ENCODE measurements around the gene ZAP70.

GRCh38 chr2:97693476-97693875 lies 19.9 kb upstream of the ZAP70 start:
- TF ChIP-seq CTCF (IDR thresholded peaks at IDR 0.05; ENCODE audit: extremely low read depth in 1 of 2, insufficient read depth in 1 of 2, low read depth in 1 of 2, low read length in 2 of 2) (no peak), POLR2AphosphoS5 (IDR thresholded peaks at IDR 0.05; ENCODE audit: insufficient read depth, low read depth, low read length) (no peak), MYC (IDR thresholded peaks at IDR 0.05; ENCODE audit: low read depth, low read length) (no peak), EZH2 (IDR thresholded peaks at IDR 0.05; ENCODE audit: borderline replicate concordance, low read depth, low read length, severe bottlenecking) (no peak), POLR2A (IDR thresholded peaks at IDR 0.05; ENCODE audit: low read depth, low read length) (no peak), MAX (IDR thresholded peaks at IDR 0.05; ENCODE audit: insufficient read depth, insufficient read length) (no peak)
